Activated CD4-positive, alpha-beta T cell treated with anti-CD3 and anti-CD28 coated beads, Interleukin-2, amount 50 U/mL, for 16 hours (primary cell): ENCODE results near the gene RNF220.

Experiments used
- DNase-seq: peaks from one replicate; pipeline ENCODE4 v3.0.0-alpha.2; 2020

Gene RNF220

GRCh38 chr1:44590475-44590874 lies 185.4 kb downstream of the RNF220 start:
- DNase-seq: no peak

- no peak for DNase-seq
Measured at GRCh38 chr1:44591381-44591780, 186.3 kb downstream of the RNF220 start.

- no peak for DNase-seq
Measured at GRCh38 chr1:44592208-44593145, 187.4 kb downstream of the RNF220 start.

GRCh38 chr1:44594353-44594752 lies 189.3 kb downstream of the RNF220 start:
- no peak for DNase-seq

- DNase-seq: peak; percentile 79
Measured at GRCh38 chr1:44594871-44595735, 190.0 kb downstream of the RNF220 start.

GRCh38 chr1:44596511-44596910 lies 191.5 kb downstream of the RNF220 start:
- DNase-seq: no peak

GRCh38 chr1:44598167-44598566 lies 193.1 kb downstream of the RNF220 start:
- no peak for DNase-seq

- no peak for DNase-seq
Measured at GRCh38 chr1:44602634-44603628, 197.9 kb downstream of the RNF220 start.

GRCh38 chr1:44603718-44604117 lies 198.7 kb downstream of the RNF220 start:
- no peak for DNase-seq

- DNase-seq: no peak
Measured at GRCh38 chr1:44604157-44604955, 199.3 kb downstream of the RNF220 start.

GRCh38 chr1:44605914-44606615 lies 201.0 kb downstream of the RNF220 start:
- no peak for DNase-seq

- DNase-seq: no peak
Measured at GRCh38 chr1:44606701-44607281, 201.7 kb downstream of the RNF220 start.

GRCh38 chr1:44608141-44608540 lies 203.1 kb downstream of the RNF220 start:
- no peak for DNase-seq

GRCh38 chr1:44609412-44609767 lies 204.3 kb downstream of the RNF220 start:
- DNase-seq: no peak

- no peak for DNase-seq
Measured at GRCh38 chr1:44609768-44610526, 204.9 kb downstream of the RNF220 start.

GRCh38 chr1:44610527-44611148 lies 205.6 kb downstream of the RNF220 start:
- DNase-seq: no peak

GRCh38 chr1:44611419-44611818 lies 206.4 kb downstream of the RNF220 start:
- no peak for DNase-seq

GRCh38 chr1:44611866-44612265 lies 206.8 kb downstream of the RNF220 start:
- no peak for DNase-seq

GRCh38 chr1:44613941-44614340 lies 208.9 kb downstream of the RNF220 start:
- DNase-seq: no peak
